Inflammatory macrophage treated with lipopolysaccharide for 1 hour (primary cell): Measurements from ENCODE around the gene MPO.

Experiments
- DNase-seq, 2 donors: peaks; one replicate each; pipeline ENCODE4 v3.0.0-alpha.2; 2020 to 2022

MPO gene

GRCh38 chr17:58229384-58229783 lies 51.4 kb downstream of the MPO start:
- no peak for DNase-seq

- DNase-seq = no peak
Observed at GRCh38 chr17:58228679-58229078, 52.1 kb downstream of the MPO start.

GRCh38 chr17:58227733-58228132 lies 53.0 kb downstream of the MPO start:
- DNase-seq = no peak

- DNase-seq = peak; percentile 46 to 49
Observed at GRCh38 chr17:58224315-58224714, 56.4 kb downstream of the MPO start.
